Naive thymus-derived CD4-positive, alpha-beta T cell (primary cell): Measurements from ENCODE around the gene RUVBL2. TPM values are rescaled to one million over a fixed set of nuclear protein-coding genes. Genes with fewer than 3 reads are reported as not detected.

ENCODE experiments used
- ATAC-seq: fragments of 150-1000 bp; cut with Tn5 transposase; 2 replicates; pipeline ENCODE4 v1.10.0; 2021; ENCODE audit warnings: mild to moderate bottlenecking, moderate library complexity
- CTCF ChIA-PET: fragments of 350-600 bp; sonication (Branson Sonifier 250); formaldehyde crosslinking; loops from one replicate; lab custom pipeline; 2021; ENCODE audit warnings: antibody characterized with exemption; lab: Charles Lee
- POLR2A ChIA-PET: fragments of 350-600 bp; sonication (Branson Sonifier 250); formaldehyde crosslinking; loops from one replicate; lab custom pipeline; 2021; ENCODE audit warnings: antibody characterized with exemption, inconsistent platforms; lab: Charles Lee
- DNase-seq, 9 donors: peaks; one replicate each; pipeline versions ENCODE4 v3.0.0 to v3.0.0-alpha.2; 2020 to 2022; ENCODE audit warnings: mixed read lengths in 1 of 9
- H3K27ac ChIP-seq: one replicate; pipeline ENCODE4 v1.7.0; 2013; ENCODE audit warnings: mild to moderate bottlenecking, low read depth, low read length, moderate library complexity
- H3K27me3 ChIP-seq, 2 donors: one replicate each; pipeline ENCODE4 v1.7.0; 2013; ENCODE audit warnings: low read length in 2 of 2, mild to moderate bottlenecking in 2 of 2, moderate library complexity in 2 of 2; ENCODE audit not compliant: control insufficient read depth in 2 of 2, insufficient read depth in 2 of 2
- H3K36me3 ChIP-seq, 3 experiments: 1 replicate in 2 of 3; 2 replicates in 1 of 3; pipeline ENCODE4 v1.7.0; 2013; ENCODE audit warnings: low read length in 3 of 3, mild to moderate bottlenecking in 3 of 3, moderate library complexity in 1 of 3; ENCODE audit not compliant: insufficient read depth in 3 of 3, control insufficient read depth in 2 of 3
- H3K4me1 ChIP-seq, 2 donors: one replicate each; pipeline ENCODE4 v1.7.0; 2013; ENCODE audit warnings: low read length in 2 of 2, mild to moderate bottlenecking in 2 of 2, moderate library complexity in 1 of 2; ENCODE audit not compliant: control insufficient read depth in 2 of 2, insufficient read depth in 2 of 2
- H3K4me3 ChIP-seq: 2 replicates; pipeline ENCODE4 v1.7.0; 2013; ENCODE audit warnings: mild to moderate bottlenecking, low read length
- H3K9me3 ChIP-seq, 3 experiments: 1 replicate in 2 of 3; 2 replicates in 1 of 3; pipeline ENCODE4 v1.7.0; 2013; ENCODE audit warnings: low read length in 3 of 3; ENCODE audit not compliant: control insufficient read depth in 2 of 3
- H3K27ac Mint-ChIP-seq, 9 donors: one replicate each; pipeline ENCODE4 v1.8.0; 2020 to 2022; ENCODE audit warnings: mixed read lengths in 9 of 9, mild to moderate bottlenecking in 8 of 9, moderate library complexity in 5 of 9, inconsistent platforms in 2 of 9
- H3K27me3 Mint-ChIP-seq, 5 donors: one replicate each; pipeline ENCODE4 v1.8.0; 2021 to 2022; ENCODE audit warnings: mixed read lengths in 5 of 5, mild to moderate bottlenecking in 1 of 5
- H3K36me3 Mint-ChIP-seq, 5 donors: one replicate each; pipeline ENCODE4 v1.8.0; 2020 to 2022; ENCODE audit warnings: mixed read lengths in 5 of 5, mild to moderate bottlenecking in 3 of 5, inconsistent platforms in 1 of 5
- H3K4me1 Mint-ChIP-seq, 7 donors: one replicate each; pipeline ENCODE4 v1.8.0; 2020 to 2022; ENCODE audit warnings: mixed read lengths in 7 of 7, mild to moderate bottlenecking in 3 of 7, inconsistent platforms in 1 of 7
- H3K4me3 Mint-ChIP-seq, 10 donors: one replicate each; pipeline ENCODE4 v1.8.0; 2020 to 2022; ENCODE audit warnings: mild to moderate bottlenecking in 10 of 10, mixed read lengths in 10 of 10, moderate library complexity in 6 of 10, inconsistent platforms in 2 of 10
- H3K9me3 Mint-ChIP-seq, 11 donors: one replicate each; pipeline ENCODE4 v1.8.0; 2020 to 2022; ENCODE audit warnings: mixed read lengths in 11 of 11, mild to moderate bottlenecking in 4 of 11, inconsistent platforms in 1 of 11, moderate library complexity in 1 of 11
- intact Hi-C, 2 donors: fragments of 100-400 bp; cut with micrococcal nuclease; formaldehyde crosslinking; loops; one replicate each; pipeline ENCODE4 v1.15.1; 2023
- polyA plus RNA-seq, 2 donors: library from polyadenylated mRNA; unstranded; fragments of 300-500 nt; fragmentation: Illumina TruSeq; gene quantifications; one replicate each; pipeline ENCODE4 v1.2.3, GENCODE V29; 2021
- total RNA-seq, 6 experiments: library from RNA in 5 of 6; stranded (reverse) in 5 of 6; gene quantifications; 1 replicate in 5 of 6; 2 replicates in 1 of 6; pipeline ENCODE4 v1.2.3 and lab custom pipeline; 2021 to 2026

Gene RUVBL2
- total and polyA plus RNA-seq, 7 experiments from 2014 or later: 23.4 to 94.0 (median 32.0) TPM

GRCh38 chr19:48982280-48982679 lies 11.4 kb upstream of the RUVBL2 start:
- H3K36me3 ChIP-seq: peaks cover 0 to 35% (median 12%) of the 10 kb centered on the region in 3 experiments
- intact Hi-C loops: no loop called here
- no peak overlapping the region for H3K4me3 ChIP-seq
- no peaks in the 10 kb centered on the region for H3K9me3 Mint-ChIP-seq
- H3K4me3 Mint-ChIP-seq: no peak overlapping the region
- H3K27ac Mint-ChIP-seq: no peak overlapping the region
- no peaks in the 10 kb centered on the region for H3K9me3 ChIP-seq
- H3K36me3 Mint-ChIP-seq: peaks cover 4 to 35% (median 7%) of the 10 kb centered on the region in 5 donors
- H3K27me3 ChIP-seq: no peaks in the 10 kb centered on the region
- no peaks in the 10 kb centered on the region for H3K27me3 Mint-ChIP-seq
- POLR2A ChIA-PET: interaction anchor here (4.9 kb wide), 1 partner anchor 11 kb away, joined by 22 read pairs; the partner anchor contains the start of genes GYS1 and RUVBL2
- DNase-seq: no peak
- no peaks in the 10 kb centered on the region for H3K4me1 ChIP-seq
- no peak for ATAC-seq
- no peak overlapping the region for H3K27ac ChIP-seq
- CTCF ChIA-PET: no interaction called here
- H3K4me1 Mint-ChIP-seq: peaks cover 0 to 9% (median 0%) of the 10 kb centered on the region in 7 donors

- Mint-ChIP-seq H3K27ac (no peak overlapping the region), H3K27me3 (no peaks in the 10 kb centered on the region), H3K4me1 (peaks cover 6 to 13% (median 10%) of the 10 kb centered on the region in 7 donors), H3K9me3 (peaks cover 0 to 2% (median 0%) of the 10 kb centered on the region in 11 donors), H3K4me3 (no peak overlapping the region), H3K36me3 (peaks cover 4 to 33% (median 14%) of the 10 kb centered on the region in 5 donors)
- ChIA-PET CTCF (no interaction called here), POLR2A (interaction anchor here (0.9 kb wide), 1 partner anchor 20 kb away, joined by 3 read pairs; the partner anchor contains the start of gene FTL)
- intact Hi-C loops: no loop called here
- Histone ChIP-seq H3K36me3 (peaks cover 0 to 39% (median 2%) of the 10 kb centered on the region in 3 experiments), H3K27ac (no peak overlapping the region), H3K9me3 (no peaks in the 10 kb centered on the region), H3K27me3 (no peaks in the 10 kb centered on the region), H3K4me1 (no peaks in the 10 kb centered on the region), H3K4me3 (no peak overlapping the region)
- DNase-seq: no peak
- no peak for ATAC-seq
Measured at GRCh38 chr19:48985711-48986110, 8.0 kb upstream of the RUVBL2 start.

GRCh38 chr19:48986211-48986610 lies 7.5 kb upstream of the RUVBL2 start:
- CTCF ChIA-PET: interaction anchor here (0.6 kb wide), 2 partner anchors 263 to 350 kb away, joined by 3 read pairs; no protein-coding TSS in a partner anchor
- DNase-seq: no peak
- no peak for ATAC-seq
- no peaks in the 10 kb centered on the region for H3K27me3 ChIP-seq
- no peaks in the 10 kb centered on the region for H3K27me3 Mint-ChIP-seq
- H3K4me3 Mint-ChIP-seq: no peak overlapping the region
- H3K4me3 ChIP-seq: no peak overlapping the region
- H3K36me3 ChIP-seq: peaks cover 0 to 42% (median 2%) of the 10 kb centered on the region in 3 experiments
- H3K27ac ChIP-seq: no peak overlapping the region
- intact Hi-C loops: no loop called here
- POLR2A ChIA-PET: interaction anchor here (0.9 to 1.5 kb wide), 2 partner anchors 21 to 32 kb away, joined by 3 read pairs; partner anchors contain the start of gene FTL
- peaks cover 0 to 2% (median 0%) of the 10 kb centered on the region in 11 donors for H3K9me3 Mint-ChIP-seq
- H3K4me1 Mint-ChIP-seq: peaks cover 11 to 17% (median 15%) of the 10 kb centered on the region in 7 donors
- H3K27ac Mint-ChIP-seq: no peak overlapping the region
- H3K4me1 ChIP-seq: no peaks in the 10 kb centered on the region
- no peaks in the 10 kb centered on the region for H3K9me3 ChIP-seq
- peaks cover 4 to 33% (median 14%) of the 10 kb centered on the region in 5 donors for H3K36me3 Mint-ChIP-seq

GRCh38 chr19:48987323-48987722 lies 6.4 kb upstream of the RUVBL2 start:
- no peak for ATAC-seq
- Histone ChIP-seq H3K4me1 (peaks cover 9% of the 10 kb centered on the region in 2 donors), H3K9me3 (no peaks in the 10 kb centered on the region), H3K27ac (no peak overlapping the region), H3K36me3 (peaks cover 0 to 36% (median 2%) of the 10 kb centered on the region in 3 experiments), H3K27me3 (no peaks in the 10 kb centered on the region), H3K4me3 (no peak overlapping the region)
- no peak for DNase-seq
- CTCF ChIA-PET: no interaction called here
- Mint-ChIP-seq H3K4me1 (peaks cover 16 to 23% (median 22%) of the 10 kb centered on the region in 7 donors), H3K4me3 (no peak overlapping the region), H3K36me3 (peaks cover 4 to 27% (median 14%) of the 10 kb centered on the region in 5 donors), H3K27me3 (no peaks in the 10 kb centered on the region), H3K27ac (no peak overlapping the region), H3K9me3 (peaks cover 0 to 2% (median 0%) of the 10 kb centered on the region in 11 donors)
- intact Hi-C loops: no loop called here
- POLR2A ChIA-PET: interaction anchor here (1.5 kb wide), 1 partner anchor 30 kb away, joined by 3 read pairs; no protein-coding TSS in a partner anchor

- Histone ChIP-seq H3K4me3 (no peak overlapping the region), H3K9me3 (no peaks in the 10 kb centered on the region), H3K27me3 (no peaks in the 10 kb centered on the region), H3K4me1 (peaks cover 10 to 11% of the 10 kb centered on the region in 2 donors), H3K36me3 (peaks cover 0 to 26% (median 2%) of the 10 kb centered on the region in 3 experiments), H3K27ac (no peak overlapping the region)
- peak overlapping the region in 1 of 9 donors; percentile 38 for H3K27ac Mint-ChIP-seq
- H3K4me3 Mint-ChIP-seq: no peak overlapping the region
- intact Hi-C loops: no loop called here
- ATAC-seq (no peak), DNase-seq (no peak)
- peaks cover 18 to 28% (median 25%) of the 10 kb centered on the region in 7 donors for H3K4me1 Mint-ChIP-seq
- ChIA-PET CTCF (interaction anchor here (1.0 kb wide), 1 partner anchor 29 kb away, joined by 4 read pairs; no protein-coding TSS in a partner anchor), POLR2A (no interaction called here)
- peaks cover 2 to 24% (median 13%) of the 10 kb centered on the region in 5 donors for H3K36me3 Mint-ChIP-seq
- H3K27me3 Mint-ChIP-seq: no peaks in the 10 kb centered on the region
- peaks cover 0 to 2% (median 0%) of the 10 kb centered on the region in 11 donors for H3K9me3 Mint-ChIP-seq
Measured at GRCh38 chr19:48988286-48988685, 5.4 kb upstream of the RUVBL2 start.

GRCh38 chr19:48988860-48989259 lies 4.8 kb upstream of the RUVBL2 start:
- peaks cover 0 to 25% (median 9%) of the 10 kb centered on the region in 5 donors for H3K36me3 Mint-ChIP-seq
- intact Hi-C loops: no loop called here
- peaks cover 22 to 34% (median 29%) of the 10 kb centered on the region in 7 donors for H3K4me1 Mint-ChIP-seq
- no peak overlapping the region for H3K27ac ChIP-seq
- no peak overlapping the region for H3K4me3 Mint-ChIP-seq
- peaks cover 0 to 26% (median 2%) of the 10 kb centered on the region in 3 experiments for H3K36me3 ChIP-seq
- ATAC-seq (no peak), DNase-seq (no peak)
- ChIA-PET POLR2A (no interaction called here), CTCF (interaction anchor here (1.0 kb wide), 1 partner anchor 29 kb away, joined by 4 read pairs; no protein-coding TSS in a partner anchor)
- H3K27me3 Mint-ChIP-seq: no peaks in the 10 kb centered on the region
- H3K9me3 ChIP-seq: no peaks in the 10 kb centered on the region
- H3K4me1 ChIP-seq: peaks cover 11 to 12% of the 10 kb centered on the region in 2 donors
- H3K9me3 Mint-ChIP-seq: peaks cover 0 to 2% (median 0%) of the 10 kb centered on the region in 11 donors
- no peak overlapping the region for H3K27ac Mint-ChIP-seq
- H3K4me3 ChIP-seq: no peak overlapping the region
- H3K27me3 ChIP-seq: no peaks in the 10 kb centered on the region
